Activated naive CD8-positive, alpha-beta T cell treated with anti-CD3 and anti-CD28 coated beads, Interleukin-2, amount 50 U/mL, for 16 hours (primary cell): ENCODE results near the gene LMLN.
A peak's percentile ranks its signal among the peaks of the same experiment; 100 is the strongest.
"Not testable (repeated sequence)": the region's sequence is repeated elsewhere in the genome, so short reads cannot be mapped to it uniquely, and the experiment has no call there.

Experiments used
- DNase-seq: peaks from one replicate; pipeline ENCODE4 v3.0.0-alpha.2; 2020; ENCODE audit warnings: low read depth, low spot score

The LMLN gene

DNA sequence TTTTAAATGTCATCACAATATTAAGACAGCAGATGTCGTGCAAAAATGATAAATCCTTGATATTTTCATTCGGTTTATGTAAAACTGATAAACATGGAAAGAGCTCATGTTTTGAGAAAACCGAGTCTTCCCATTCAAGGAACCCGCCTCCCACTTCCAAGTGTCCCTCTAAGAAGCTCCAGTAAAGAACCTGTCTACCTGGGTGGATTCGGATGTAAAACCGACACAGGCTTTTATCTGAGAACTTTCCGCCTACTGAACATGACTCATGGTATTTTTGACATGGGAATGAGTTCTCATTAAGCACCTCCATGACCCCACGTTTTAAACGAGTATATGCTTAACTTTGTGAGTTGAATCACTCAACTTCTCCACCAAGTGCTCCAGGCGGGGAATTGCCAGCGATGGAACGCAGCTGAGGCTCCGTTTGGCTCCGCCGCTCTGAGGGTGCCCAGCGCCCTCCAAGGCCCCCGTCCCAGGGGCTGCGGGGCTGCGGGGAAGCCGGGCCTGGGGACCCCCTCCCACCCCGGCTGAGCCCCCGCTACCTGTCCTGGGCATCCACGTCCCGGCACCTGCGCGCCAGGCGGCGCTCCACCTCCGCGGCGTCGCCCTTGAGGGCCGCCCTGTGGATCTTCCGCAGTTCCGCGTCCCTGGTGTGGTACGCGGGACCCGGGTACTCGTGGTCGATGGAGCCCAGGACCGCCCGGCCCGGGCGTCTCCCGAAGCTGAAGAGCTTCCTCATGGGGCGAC, 119.9 kb downstream of the LMLN start:
- DNase-seq = no peak

DNA sequence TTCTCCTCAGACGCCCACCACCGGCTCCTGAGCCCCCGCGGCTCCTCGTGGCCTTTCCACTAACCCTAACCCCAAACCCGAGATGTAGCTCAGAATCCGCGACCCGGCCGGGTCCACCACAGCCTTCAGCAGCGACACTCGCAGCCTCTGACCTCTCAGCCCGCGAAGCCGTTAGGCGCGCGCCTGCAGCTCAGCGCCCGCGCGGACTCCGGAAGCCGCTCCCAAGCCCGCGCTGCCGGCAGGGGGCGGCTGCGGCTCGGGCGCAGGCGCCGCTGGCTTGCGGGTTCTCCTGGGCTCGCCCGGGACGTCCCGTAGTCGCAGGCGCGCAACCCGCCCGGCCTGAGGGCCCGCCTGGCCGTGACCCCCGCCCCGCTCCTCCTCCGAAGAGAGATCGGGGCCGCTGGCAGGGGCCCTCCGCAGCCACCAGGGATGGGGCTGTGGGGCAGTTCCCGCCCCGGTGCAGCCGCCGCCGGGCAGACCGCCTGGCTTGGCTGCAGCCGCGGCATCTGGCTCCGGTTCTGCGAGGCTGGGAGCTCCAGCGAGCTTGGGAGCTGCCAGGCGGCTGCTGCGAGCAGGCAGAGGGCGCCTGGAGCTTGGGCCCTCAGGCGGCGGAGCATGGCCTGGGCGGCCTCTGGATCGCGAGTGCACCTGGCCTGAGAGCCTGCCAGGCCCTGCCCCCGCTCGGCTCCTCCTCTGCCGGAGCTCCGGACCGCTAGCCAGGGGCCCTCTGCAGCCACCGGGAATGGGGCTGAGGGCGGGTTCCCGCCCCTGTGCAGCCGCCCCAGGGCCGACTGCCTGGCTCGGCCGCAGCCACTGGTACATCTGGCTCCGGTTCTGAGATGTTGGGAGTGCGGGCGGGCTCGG, 120.7 kb downstream of the LMLN start:
- DNase-seq = peak; percentile 40

DNA sequence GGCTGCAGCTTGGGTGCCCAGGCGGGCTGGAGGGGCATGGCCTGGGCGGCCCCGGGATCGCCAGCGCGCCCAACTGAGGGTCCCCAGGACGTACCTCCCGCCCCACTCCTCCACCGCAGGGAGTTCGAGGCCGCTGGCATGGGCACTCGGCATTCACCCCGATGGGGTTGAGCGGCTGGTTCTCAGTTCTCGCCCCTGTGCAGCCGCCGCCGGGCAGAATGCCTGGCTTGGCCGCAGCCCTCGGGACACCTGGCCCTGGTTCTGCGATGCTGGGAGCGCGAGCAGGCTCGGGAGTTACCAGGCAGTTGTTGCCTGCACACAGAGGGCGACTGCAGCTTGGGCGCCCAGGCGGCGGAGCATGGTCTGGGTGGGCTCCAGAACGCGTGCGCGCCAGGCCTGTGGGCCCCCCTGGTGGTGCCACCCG, 121.4 kb downstream of the LMLN start:
- no peak for DNase-seq

DNA sequence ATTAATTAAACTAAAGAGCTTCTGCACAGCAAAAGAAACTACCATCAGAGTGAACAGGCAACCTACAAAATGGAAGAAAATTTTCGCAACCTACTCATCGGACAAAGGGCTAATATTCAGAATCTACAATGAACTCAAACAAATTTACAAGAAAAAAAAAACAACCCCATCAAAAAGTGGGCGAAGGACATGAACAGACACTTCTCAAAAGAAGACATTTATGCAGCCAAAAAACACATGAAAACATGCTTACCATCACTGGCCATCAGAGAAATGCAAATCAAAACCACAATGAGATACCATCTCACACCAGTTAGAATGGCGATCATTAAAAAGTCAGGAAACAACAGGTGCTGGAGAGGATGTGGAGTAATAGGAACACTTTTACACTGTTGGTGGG, 122.2 kb downstream of the LMLN start:
- not testable (repeated sequence) for DNase-seq

DNA sequence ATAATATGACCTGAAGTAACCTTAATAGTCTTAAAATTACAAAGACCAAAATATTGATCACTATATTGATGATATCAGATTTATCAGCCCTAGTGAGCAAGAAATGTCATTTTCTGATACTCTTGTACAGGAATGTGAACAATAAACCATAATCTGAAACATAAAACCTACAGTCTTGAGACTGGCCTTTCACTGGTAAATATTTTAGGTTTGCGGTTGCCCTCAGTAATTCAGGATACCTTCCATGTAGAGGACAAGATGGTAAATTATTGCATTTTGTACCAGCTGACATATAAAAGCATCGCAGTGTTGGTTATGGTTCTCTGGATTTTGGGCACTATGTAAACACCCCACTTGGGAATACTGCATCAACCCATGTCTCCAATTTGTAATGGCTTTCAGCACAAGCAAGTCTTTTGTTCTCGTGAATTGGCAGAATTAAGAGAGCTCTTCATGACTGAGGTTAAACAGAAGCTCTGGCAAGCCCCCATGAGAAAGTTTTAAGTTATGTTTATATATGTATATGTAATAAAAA, 128.5 kb downstream of the LMLN start:
- DNase-seq = no peak

DNA sequence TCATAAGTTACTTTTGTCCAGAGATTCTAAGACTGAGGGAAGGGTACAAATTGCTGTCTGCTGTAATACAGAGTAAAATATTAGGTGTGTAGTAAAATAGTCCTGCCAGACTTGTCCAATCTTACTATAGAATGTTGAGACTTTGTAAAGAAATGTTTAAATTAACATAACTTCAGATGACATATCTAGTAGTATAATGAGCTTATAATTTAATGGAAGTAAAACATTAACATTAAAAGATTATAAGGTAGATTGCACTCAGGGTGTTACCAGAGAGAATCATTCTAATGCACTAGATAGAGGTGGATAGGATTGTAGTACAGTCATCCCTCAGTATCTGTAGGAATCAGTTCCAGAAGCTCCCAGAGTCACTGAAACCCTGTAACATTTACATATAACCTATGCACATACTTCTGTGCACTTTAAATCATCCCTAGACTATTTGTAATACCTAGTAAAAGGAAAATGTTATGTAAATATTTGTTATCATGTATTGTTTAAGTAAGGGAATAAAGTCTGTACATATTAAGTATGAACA, 130.8 kb downstream of the LMLN start:
- DNase-seq = no peak

DNA sequence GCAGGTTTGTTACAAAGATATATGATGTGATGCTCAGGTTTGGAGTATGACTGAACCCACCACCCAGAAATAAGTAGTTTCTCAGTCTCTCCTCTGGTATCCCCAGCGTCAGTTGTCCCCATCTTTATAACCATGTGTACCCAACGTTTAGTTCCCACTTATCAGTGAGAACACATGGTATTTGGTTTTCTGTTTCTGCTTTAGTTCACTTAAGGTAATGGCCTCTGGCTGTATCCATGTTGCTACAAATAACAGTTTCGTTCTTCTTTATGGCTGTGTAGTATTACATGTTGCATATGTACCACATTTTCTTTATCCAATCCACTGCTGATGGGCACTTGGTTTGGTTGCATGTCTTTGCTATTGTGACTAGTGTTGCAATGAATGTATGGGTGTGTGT, 132.3 kb downstream of the LMLN start:
- DNase-seq = no peak

DNA sequence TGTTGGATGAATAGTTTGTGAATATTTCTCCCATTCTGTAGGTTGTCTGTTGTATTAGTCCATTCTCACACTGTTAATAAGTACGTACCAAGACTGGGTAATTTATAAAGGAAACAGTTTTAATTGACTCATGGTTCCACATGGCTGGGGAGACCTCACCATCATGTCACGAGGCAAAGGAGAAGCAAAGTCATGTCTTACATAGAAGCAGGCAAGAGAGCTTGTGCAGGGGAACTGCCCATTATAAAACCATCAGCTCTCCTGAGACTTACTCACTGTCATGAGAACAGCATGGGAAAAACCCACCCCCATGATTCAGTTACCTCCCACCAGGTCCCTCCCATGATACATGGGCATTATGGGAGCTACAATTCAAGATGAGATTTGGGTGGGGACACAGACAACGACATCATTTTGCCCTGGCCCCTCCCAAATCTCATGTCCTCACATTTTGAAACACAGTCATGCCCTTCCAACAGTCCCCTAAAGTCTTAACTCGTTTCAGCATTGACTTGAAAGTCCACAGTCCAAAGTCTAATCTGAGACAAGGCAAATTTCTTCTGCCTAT, 133.2 kb downstream of the LMLN start:
- no peak for DNase-seq
